ENCODE results near the gene TRIM41. TPM values are rescaled to one million over a fixed set of nuclear protein-coding genes. Genes with fewer than 3 reads are reported as not detected.

TRIM41 gene
- total RNA-seq, 1 experiment from 2014 or later: 17.9 TPM

GRCh38 chr5:181236954-181237641 lies 14.0 kb downstream of the TRIM41 start:
- in situ Hi-C loops (cut with HindIII; ENCODE audit: low pct_unique_long_range_greater_than_20kb, low sequenced_read_pairs): no loop called here
- DNase-seq (ENCODE audit: low read depth): no peak

GRCh38 chr5:181237729-181238385 lies 14.8 kb downstream of the TRIM41 start:
- no peak for DNase-seq (ENCODE audit: low read depth)
- in situ Hi-C loops (cut with HindIII; ENCODE audit: low pct_unique_long_range_greater_than_20kb, low sequenced_read_pairs): no loop called here

GRCh38 chr5:181239062-181239663 lies 16.1 kb downstream of the TRIM41 start:
- in situ Hi-C loops (cut with HindIII; ENCODE audit: low pct_unique_long_range_greater_than_20kb, low sequenced_read_pairs): no loop called here
- no peak for DNase-seq (ENCODE audit: low read depth)

- in situ Hi-C loops (cut with HindIII; ENCODE audit: low pct_unique_long_range_greater_than_20kb, low sequenced_read_pairs): no loop called here
- peak; percentile 64 for DNase-seq (ENCODE audit: low read depth)
Observed at GRCh38 chr5:181241393-181241975, 18.4 kb downstream of the TRIM41 start.

GRCh38 chr5:181242031-181242451 lies 19.0 kb downstream of the TRIM41 start:
- in situ Hi-C loops (cut with HindIII; ENCODE audit: low pct_unique_long_range_greater_than_20kb, low sequenced_read_pairs): no loop called here
- DNase-seq (ENCODE audit: low read depth): no peak

GRCh38 chr5:181243018-181243563 lies 20.0 kb downstream of the TRIM41 start:
- peak; percentile 26 for DNase-seq (ENCODE audit: low read depth)
- in situ Hi-C loops (cut with HindIII; ENCODE audit: low pct_unique_long_range_greater_than_20kb, low sequenced_read_pairs): no loop called here

GRCh38 chr5:181243564-181244343 lies 20.7 kb downstream of the TRIM41 start, which contains the start of gene RACK1:
RACK1 (minus strand) TSS chr5:181243906; CDS start chr5:181243800, 106 bp downstream.
- in situ Hi-C loops (cut with HindIII; ENCODE audit: low pct_unique_long_range_greater_than_20kb, low sequenced_read_pairs): no loop called here
- DNase-seq (ENCODE audit: low read depth): peak; percentile 95

- in situ Hi-C loops (cut with HindIII; ENCODE audit: low pct_unique_long_range_greater_than_20kb, low sequenced_read_pairs): no loop called here
- no peak for DNase-seq (ENCODE audit: low read depth)
Observed at GRCh38 chr5:181245427-181246275, 22.6 kb downstream of the TRIM41 start.

GRCh38 chr5:181246276-181247049 lies 23.4 kb downstream of the TRIM41 start:
- in situ Hi-C loops (cut with HindIII; ENCODE audit: low pct_unique_long_range_greater_than_20kb, low sequenced_read_pairs): no loop called here
- peak; percentile 89 for DNase-seq (ENCODE audit: low read depth)

- in situ Hi-C loops (cut with HindIII; ENCODE audit: low pct_unique_long_range_greater_than_20kb, low sequenced_read_pairs): no loop called here
Observed at GRCh38 chr5:181248277-181248676, 25.2 kb downstream of the TRIM41 start.

GRCh38 chr5:181255276-181255675 lies 32.2 kb downstream of the TRIM41 start:
- in situ Hi-C loops (cut with HindIII; ENCODE audit: low pct_unique_long_range_greater_than_20kb, low sequenced_read_pairs): no loop called here
- DNase-seq (ENCODE audit: low read depth): no peak

More at GRCh38 chr5:181248277-181248676, 25.2 kb downstream of the TRIM41 start:
- no peak for DNase-seq (ENCODE audit: low read depth)

GRCh38 chr5:181255836-181256578 lies 32.9 kb downstream of the TRIM41 start:
- DNase-seq (ENCODE audit: low read depth): no peak
- in situ Hi-C loops (cut with HindIII; ENCODE audit: low pct_unique_long_range_greater_than_20kb, low sequenced_read_pairs): no loop called here

GRCh38 chr5:181258576-181258975 lies 35.5 kb downstream of the TRIM41 start:
- DNase-seq (ENCODE audit: low read depth): no peak
- in situ Hi-C loops (cut with HindIII; ENCODE audit: low pct_unique_long_range_greater_than_20kb, low sequenced_read_pairs): no loop called here

- in situ Hi-C loops (cut with HindIII; ENCODE audit: low pct_unique_long_range_greater_than_20kb, low sequenced_read_pairs): no loop called here
- no peak for DNase-seq (ENCODE audit: low read depth)
Observed at GRCh38 chr5:181259283-181259682, 36.2 kb downstream of the TRIM41 start.

GRCh38 chr5:181259974-181260719 lies 37.1 kb downstream of the TRIM41 start:
- DNase-seq (ENCODE audit: low read depth): peak; percentile 22
- in situ Hi-C loops (cut with HindIII; ENCODE audit: low pct_unique_long_range_greater_than_20kb, low sequenced_read_pairs): no loop called here
